PC-3 (cell line): ENCODE results near the gene AKNA. TPM values are rescaled to one million over a fixed set of nuclear protein-coding genes. Genes with fewer than 3 reads are reported as not detected.

Experiments used
- ATAC-seq: fragments of 200-7000 bp; cut with Tn5 transposase; 2 replicates; pipeline ENCODE4 v1.9.1; 2020; ENCODE audit warnings: mild to moderate bottlenecking, moderate library complexity
- BruUV-seq: library from RNA; stranded (reverse); fragments of 400-500 nt; replicated peaks from 2 replicates; lab custom pipeline; 2021; lab: Mats Ljungman, UMichigan
- CTCF ChIA-PET: fragments of 300-600 bp; sonication (Branson Sonifier 250); formaldehyde crosslinking; loops from one replicate; lab custom pipeline; 2022; ENCODE audit warnings: antibody characterized with exemption; lab: Charles Lee
- POLR2A ChIA-PET: fragments of 300-600 bp; sonication (Branson Sonifier 250); formaldehyde crosslinking; loops from one replicate; lab custom pipeline; 2022; ENCODE audit warnings: antibody characterized with exemption; ENCODE audit not compliant: unreplicated experiment; lab: Charles Lee
- DNase-seq: peaks from one replicate; pipeline ENCODE4 v3.0.0-alpha.2; 2015
- H2AFZ ChIP-seq: fragments of 300-600 bp; sonication (generic); 2 replicates; pipeline ENCODE4 v1.6.0; 2016; ENCODE audit warnings: antibody characterized with exemption, low read length
- H3F3A ChIP-seq: fragments of 300-600 bp; sonication (generic); one replicate; pipeline ENCODE4 v1.6.0; 2017; ENCODE audit warnings: antibody characterized with exemption, low read length, control low read depth, mild to moderate bottlenecking; ENCODE audit not compliant: unreplicated experiment
- H3K27ac ChIP-seq: fragments of 300-600 bp; sonication (generic); 2 replicates; pipeline ENCODE4 v1.5.1; 2016; ENCODE audit warnings: mild to moderate bottlenecking, low read length
- H3K27me3 ChIP-seq: fragments of 300-600 bp; sonication (generic); 2 replicates; pipeline ENCODE4 v1.6.1; 2016; ENCODE audit warnings: low read length, mixed read lengths
- H3K36me3 ChIP-seq: fragments of 300-600 bp; sonication (generic); 2 replicates; pipeline ENCODE4 v1.6.1; 2016; ENCODE audit warnings: low read depth, mixed run types, low read length, mixed read lengths
- H3K4me1 ChIP-seq: fragments of 300-600 bp; sonication (generic); 2 replicates; pipeline ENCODE4 v1.5.1; 2016; ENCODE audit warnings: low read length; ENCODE audit not compliant: insufficient read depth
- H3K4me2 ChIP-seq: fragments of 300-600 bp; sonication (generic); 2 replicates; pipeline ENCODE4 v1.6.0; 2016; ENCODE audit warnings: low read length
- H3K4me3 ChIP-seq: fragments of 300-600 bp; sonication (generic); 2 replicates; pipeline ENCODE4 v1.5.1; 2016; ENCODE audit warnings: mild to moderate bottlenecking, low read length, mixed read lengths
- H3K79me2 ChIP-seq: fragments of 300-600 bp; sonication (generic); 2 replicates; pipeline ENCODE4 v1.6.1; 2017; ENCODE audit warnings: low read length, mixed read lengths
- H3K9ac ChIP-seq: fragments of 300-600 bp; sonication (generic); 2 replicates; pipeline ENCODE4 v1.6.0; 2016; ENCODE audit warnings: mild to moderate bottlenecking, low read length
- H3K9me2 ChIP-seq: fragments of 300-600 bp; sonication (generic); replicated peaks from 2 replicates; pipeline ENCODE4 v1.6.1; 2016; ENCODE audit warnings: mixed run types, low read length, mixed read lengths
- H3K9me3 ChIP-seq: fragments of 300-600 bp; sonication (generic); 2 replicates; pipeline ENCODE4 v1.6.1; 2016; ENCODE audit warnings: low read length, mixed read lengths
- H4K20me1 ChIP-seq: fragments of 300-600 bp; sonication (generic); 2 replicates; pipeline ENCODE4 v1.6.1; 2016; ENCODE audit warnings: low read length, mixed read lengths
- CTCF ChIP-seq: fragments of 300-600 bp; sonication (generic); conservative IDR thresholded peaks from 2 replicates; pipeline ENCODE4 v1.5.1; 2017; ENCODE audit warnings: antibody characterized with exemption, low read depth, mild to moderate bottlenecking, low read length
- EZH2 ChIP-seq: fragments of 300-600 bp; sonication (generic); IDR thresholded peaks from one replicate; pipeline ENCODE4 v1.6.1; 2017; ENCODE audit warnings: antibody characterized with exemption, mild to moderate bottlenecking, low read length; ENCODE audit not compliant: unreplicated experiment
- EZH2phosphoT487 ChIP-seq: fragments of 300-600 bp; sonication (generic); IDR thresholded peaks from 2 replicates; pipeline ENCODE4 v1.6.1; 2018; ENCODE audit warnings: mild to moderate bottlenecking, antibody characterized with exemption, low read length, borderline replicate concordance
- intact Hi-C: fragments of 100-400 bp; cut with micrococcal nuclease; formaldehyde crosslinking; loops from 2 replicates; pipeline ENCODE4 v1.9.0; 2023
- total RNA-seq: library from RNA; depleted of rRNA; stranded (reverse); fragments of >200 nt; gene quantifications from 2 replicates; pipeline ENCODE4 v1.2.3, GENCODE V29; 2014

The AKNA gene
- total RNA-seq, 1 experiment from 2014 or later, result 9.1 TPM

- TF ChIP-seq EZH2, result no peak
- TF ChIP-seq EZH2phosphoT487, result no peak
- no peak for TF ChIP-seq CTCF
- no peak for DNase-seq
- no peak overlapping the region for H2AFZ ChIP-seq
- H3K9ac ChIP-seq, result no peak overlapping the region
- no peaks in the 10 kb centered on the region for H3F3A ChIP-seq
- no peak overlapping the region for H3K4me2 ChIP-seq
- H4K20me1 ChIP-seq, result no peaks in the 10 kb centered on the region
- H3K79me2 ChIP-seq, result no peaks in the 10 kb centered on the region
- BruUV-seq, result no TSS peak
- H3K36me3 ChIP-seq, result peaks cover 2% of the 10 kb centered on the region; the same call in 1 of the 2 replicates
- intact Hi-C loops, result no loop called here
- no peak overlapping the region for H3K27ac ChIP-seq
- H3K9me3 ChIP-seq, result no peaks in the 10 kb centered on the region
- no peaks in the 10 kb centered on the region for H3K27me3 ChIP-seq
- peaks cover 9% of the 10 kb centered on the region for H3K4me1 ChIP-seq
- no peaks in the 10 kb centered on the region for H3K9me2 ChIP-seq
- ATAC-seq, result no peak
- POLR2A ChIA-PET, result no interaction called here
- no peak overlapping the region for H3K4me3 ChIP-seq
- CTCF ChIA-PET, result interaction anchor here (1.6 kb wide), 1 partner anchor 207 kb away, joined by 5 read pairs; no protein-coding TSS in a partner anchor
Observed at GRCh38 chr9:114289571-114290481, 98.0 kb downstream of the AKNA start.

GRCh38 chr9:114289106-114289505, 98.7 kb downstream of the AKNA start:
- BruUV-seq, result no TSS peak
- Histone ChIP-seq H3K27me3 (no peaks in the 10 kb centered on the region), H3K9ac (no peak overlapping the region), H3K36me3 (no peaks in the 10 kb centered on the region), H3K4me1 (peaks cover 9% of the 10 kb centered on the region), H3F3A (no peaks in the 10 kb centered on the region), H3K9me3 (no peaks in the 10 kb centered on the region), H2AFZ (no peak overlapping the region), H3K27ac (no peak overlapping the region), H3K4me3 (no peak overlapping the region), H4K20me1 (no peaks in the 10 kb centered on the region), H3K79me2 (no peaks in the 10 kb centered on the region), H3K9me2 (no peaks in the 10 kb centered on the region), H3K4me2 (no peak overlapping the region)
- DNase-seq (no peak), ATAC-seq (no peak)
- intact Hi-C loops, result no loop called here
- TF ChIP-seq CTCF (no peak), EZH2phosphoT487 (no peak), EZH2 (no peak)
- POLR2A ChIA-PET, result no interaction called here
- CTCF ChIA-PET, result no interaction called here
